A549 (cell line): ENCODE results near the gene MRPS33.

Experiments used
- BHLHE40 ChIP-seq: IDR thresholded peaks from 2 replicates; pipeline ENCODE4 v1.6.1; 2012; ENCODE audit warnings: low read depth, low read length, inconsistent platforms
- CEBPB ChIP-seq, 2 experiments: fragments of >200 bp in 1 of 2; sonication (Bioruptor Twin) in 1 of 2; formaldehyde crosslinking in 1 of 2; IDR thresholded peaks; 2 replicates each; pipeline ENCODE4 v1.6.1; 2012 to 2016
- EP300 ChIP-seq, 2 experiments: fragments of >200 bp; sonication (Bioruptor Twin); formaldehyde crosslinking; IDR thresholded peaks; 2 replicates in 1 of 2; 3 replicates in 1 of 2; pipeline ENCODE4 v1.6.1; 2016 to 2017
- JUN ChIP-seq, 2 experiments: fragments of >200 bp; sonication (Bioruptor Twin); formaldehyde crosslinking; IDR thresholded peaks; 2 replicates in 1 of 2; 3 replicates in 1 of 2; pipeline ENCODE4 v1.6.1; 2016 to 2017
- NFE2L2 ChIP-seq: fragments of 150-350 bp; conservative IDR thresholded peaks from 2 replicates; pipeline ENCODE4 v1.6.1; 2014; ENCODE audit warnings: low read length
- RFX5 ChIP-seq: fragments of 450-650 bp; IDR thresholded peaks from 2 replicates; pipeline ENCODE4 v1.7.1; 2014; ENCODE audit warnings: antibody characterized with exemption, mild to moderate bottlenecking, moderate library complexity
- ZFP36 ChIP-seq: fragments of 450-650 bp; IDR thresholded peaks from 2 replicates; pipeline ENCODE4 v1.6.1; 2014; ENCODE audit warnings: borderline replicate concordance; ENCODE audit not compliant: partially characterized antibody
- TF ChIP-seq, protein P1 (sequence below): fragments of >200 bp; sonication (Bioruptor Twin); formaldehyde crosslinking; IDR thresholded peaks from 3 replicates; pipeline ENCODE4 v1.5.1; 2016
- TF ChIP-seq, protein P2 (sequence below): IDR thresholded peaks from 2 replicates; pipeline ENCODE4 v1.6.1; 2012

DNA sequence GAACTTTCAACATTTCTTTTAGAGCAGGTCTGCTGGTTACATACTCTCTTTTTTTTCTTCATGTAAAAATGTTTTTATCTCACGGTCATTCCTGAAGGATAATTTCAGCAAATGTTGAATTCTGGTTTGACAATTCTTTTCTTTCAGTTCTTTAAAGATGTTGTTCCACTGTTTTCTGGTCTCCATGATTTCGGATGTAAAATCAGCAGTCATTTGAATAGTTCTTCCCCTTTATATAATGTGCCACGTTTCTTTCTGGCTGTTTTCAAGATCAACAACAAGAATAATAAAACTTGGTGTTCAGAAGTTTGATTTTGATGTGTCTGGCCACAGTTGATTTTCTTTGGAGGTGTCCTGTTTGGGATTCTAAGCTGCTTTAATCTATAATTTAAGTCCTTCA, 14.0 kb upstream of the MRPS33 start:
- TF ChIP-seq CEBPB (IDR thresholded peaks at IDR 0.05) (no peak), JUN (IDR thresholded peaks at IDR 0.05) (no peak), EP300 (IDR thresholded peaks at IDR 0.05) (no peak), RFX5 (no peak), BHLHE40 (no peak), NFE2L2 (no peak), ZFP36 (no peak)
- TF ChIP-seq, protein P1, sequence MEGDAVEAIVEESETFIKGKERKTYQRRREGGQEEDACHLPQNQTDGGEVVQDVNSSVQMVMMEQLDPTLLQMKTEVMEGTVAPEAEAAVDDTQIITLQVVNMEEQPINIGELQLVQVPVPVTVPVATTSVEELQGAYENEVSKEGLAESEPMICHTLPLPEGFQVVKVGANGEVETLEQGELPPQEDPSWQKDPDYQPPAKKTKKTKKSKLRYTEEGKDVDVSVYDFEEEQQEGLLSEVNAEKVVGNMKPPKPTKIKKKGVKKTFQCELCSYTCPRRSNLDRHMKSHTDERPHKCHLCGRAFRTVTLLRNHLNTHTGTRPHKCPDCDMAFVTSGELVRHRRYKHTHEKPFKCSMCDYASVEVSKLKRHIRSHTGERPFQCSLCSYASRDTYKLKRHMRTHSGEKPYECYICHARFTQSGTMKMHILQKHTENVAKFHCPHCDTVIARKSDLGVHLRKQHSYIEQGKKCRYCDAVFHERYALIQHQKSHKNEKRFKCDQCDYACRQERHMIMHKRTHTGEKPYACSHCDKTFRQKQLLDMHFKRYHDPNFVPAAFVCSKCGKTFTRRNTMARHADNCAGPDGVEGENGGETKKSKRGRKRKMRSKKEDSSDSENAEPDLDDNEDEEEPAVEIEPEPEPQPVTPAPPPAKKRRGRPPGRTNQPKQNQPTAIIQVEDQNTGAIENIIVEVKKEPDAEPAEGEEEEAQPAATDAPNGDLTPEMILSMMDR, result no peak
- TF ChIP-seq, protein P2, sequence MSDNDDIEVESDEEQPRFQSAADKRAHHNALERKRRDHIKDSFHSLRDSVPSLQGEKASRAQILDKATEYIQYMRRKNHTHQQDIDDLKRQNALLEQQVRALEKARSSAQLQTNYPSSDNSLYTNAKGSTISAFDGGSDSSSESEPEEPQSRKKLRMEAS, result no peak
